Neural cell (in vitro differentiated cells): ENCODE results near the gene TRIM37. TPM values are rescaled to one million over a fixed set of nuclear protein-coding genes. Genes with fewer than 3 reads are reported as not detected.

Experiments used
- H2AFZ ChIP-seq: fragments of 200-600, 300-800 bp; sonication (generic), shearing (Covaris generic); 2 replicates; pipeline ENCODE4 v1.6.0; 2014; ENCODE audit warnings: low read depth, mild to moderate bottlenecking, antibody characterized with exemption, low read length, moderate library complexity
- H3F3A ChIP-seq: fragments of 200-600 bp; shearing (Covaris generic); 2 replicates; pipeline ENCODE4 v1.6.1; 2016; ENCODE audit warnings: mild to moderate bottlenecking, moderate library complexity, mixed read lengths, antibody characterized with exemption, low read length; ENCODE audit not compliant: insufficient read depth, poor library complexity, severe bottlenecking
- H3K27ac ChIP-seq: fragments of 200-600, 300-800 bp; sonication (generic), shearing (Covaris generic); 2 replicates; pipeline ENCODE4 v1.5.1; 2014; ENCODE audit warnings: mild to moderate bottlenecking, low read length, moderate library complexity
- H3K27me3 ChIP-seq: fragments of 300-800, 200-600 bp; sonication (generic), shearing (Covaris generic); 2 replicates; pipeline ENCODE4 v1.6.0; 2014; ENCODE audit warnings: mild to moderate bottlenecking, low read depth, low read length, moderate library complexity; ENCODE audit not compliant: insufficient read depth
- H3K36me3 ChIP-seq: fragments of 300-800, 200-600 bp; sonication (generic), shearing (Covaris generic); 2 replicates; pipeline ENCODE4 v1.5.1; 2014; ENCODE audit warnings: mild to moderate bottlenecking, antibody characterized with exemption, low read length, moderate library complexity; ENCODE audit not compliant: insufficient read depth
- H3K4me2 ChIP-seq: fragments of 300-800, 200-600 bp; sonication (generic), shearing (Covaris generic); 2 replicates; pipeline ENCODE4 v1.6.0; 2014; ENCODE audit warnings: mild to moderate bottlenecking, low read length
- H3K4me3 ChIP-seq: fragments of 300-800, 200-600 bp; sonication (generic), shearing (Covaris generic); 2 replicates; pipeline ENCODE4 v1.5.1; 2014; ENCODE audit warnings: mild to moderate bottlenecking, low read length, moderate library complexity
- H3K79me2 ChIP-seq: fragments of 200-600 bp; shearing (Covaris generic); replicated peaks from 2 replicates; pipeline ENCODE4 v1.6.0; 2014; ENCODE audit warnings: mild to moderate bottlenecking, low read length, moderate library complexity; ENCODE audit not compliant: insufficient read depth
- H3K9ac ChIP-seq: fragments of 300-800, 200-600 bp; sonication (generic), shearing (Covaris generic); 2 replicates; pipeline ENCODE4 v1.6.1; 2016; ENCODE audit warnings: mild to moderate bottlenecking, low read length, mixed read lengths
- H3K9me2 ChIP-seq: fragments of 200-600 bp; shearing (Covaris generic); 2 replicates; pipeline ENCODE4 v1.6.1; 2016; ENCODE audit warnings: mild to moderate bottlenecking, low read length, mixed read lengths; ENCODE audit not compliant: insufficient read depth
- H3K9me3 ChIP-seq: fragments of 200-600, 300-800 bp; sonication (generic), shearing (Covaris generic); 2 replicates; pipeline ENCODE4 v1.6.1; 2016; ENCODE audit warnings: mild to moderate bottlenecking, mixed run types, low read length, moderate library complexity, mixed read lengths
- H4K20me1 ChIP-seq: fragments of 200-600 bp; shearing (Covaris generic); 2 replicates; pipeline ENCODE4 v1.6.1; 2016; ENCODE audit warnings: mild to moderate bottlenecking, mixed run types; ENCODE audit not compliant: insufficient read depth
- EP300 ChIP-seq: fragments of 450-650 bp; conservative IDR thresholded peaks from 2 replicates; pipeline ENCODE4 v1.6.1; 2014; ENCODE audit warnings: antibody characterized with exemption, mild to moderate bottlenecking, moderate library complexity; ENCODE audit not compliant: poor library complexity, severe bottlenecking
- EZH2 ChIP-seq: fragments of 200-600, 300-800 bp; shearing (Covaris generic), sonication (generic); IDR thresholded peaks from 2 replicates; pipeline ENCODE4 v1.6.1; 2014; ENCODE audit warnings: antibody characterized with exemption, low read length, borderline replicate concordance, mild to moderate bottlenecking; ENCODE audit not compliant: insufficient read depth, poor library complexity, severe bottlenecking
- MXI1 ChIP-seq: fragments of 450-650 bp; conservative IDR thresholded peaks from 2 replicates; pipeline ENCODE4 v1.6.1; 2014; ENCODE audit warnings: antibody characterized with exemption, mild to moderate bottlenecking; ENCODE audit not compliant: poor library complexity, severe bottlenecking
- POLR2AphosphoS5 ChIP-seq: IDR thresholded peaks from 2 replicates; pipeline ENCODE4 v1.6.1; 2012
- RAD21 ChIP-seq: fragments of 450-650 bp; conservative IDR thresholded peaks from 2 replicates; pipeline ENCODE4 v1.6.1; 2014; ENCODE audit warnings: antibody characterized with exemption, mild to moderate bottlenecking, moderate library complexity
- SMC3 ChIP-seq: fragments of 450-650 bp; conservative IDR thresholded peaks from 2 replicates; pipeline ENCODE4 v1.6.1; 2014; ENCODE audit warnings: antibody characterized with exemption, mild to moderate bottlenecking, moderate library complexity; ENCODE audit not compliant: poor library complexity
- TAF1 ChIP-seq: IDR thresholded peaks from 2 replicates; pipeline ENCODE4 v1.6.1; 2012; ENCODE audit warnings: low read depth
- polyA plus RNA-seq: library from polyadenylated mRNA; depleted of rRNA; stranded (reverse); fragments of >200 nt; gene quantifications from 2 replicates; pipeline ENCODE4 v1.2.3, GENCODE V29; 2014
- TF ChIP-seq, protein P1 (sequence below): fragments of 450-650 bp; IDR thresholded peaks from 2 replicates; pipeline ENCODE4 v1.5.1; 2014; ENCODE audit warnings: antibody characterized with exemption, mild to moderate bottlenecking, moderate library complexity; ENCODE audit not compliant: poor library complexity, severe bottlenecking
- TF ChIP-seq, protein P2 (sequence below): IDR thresholded peaks from 2 replicates; pipeline ENCODE4 v1.6.1; 2012; ENCODE audit warnings: borderline replicate concordance

TRIM37 gene
- polyA plus RNA-seq, 1 donor from 2014 or later, result 65.2 TPM

DNA sequence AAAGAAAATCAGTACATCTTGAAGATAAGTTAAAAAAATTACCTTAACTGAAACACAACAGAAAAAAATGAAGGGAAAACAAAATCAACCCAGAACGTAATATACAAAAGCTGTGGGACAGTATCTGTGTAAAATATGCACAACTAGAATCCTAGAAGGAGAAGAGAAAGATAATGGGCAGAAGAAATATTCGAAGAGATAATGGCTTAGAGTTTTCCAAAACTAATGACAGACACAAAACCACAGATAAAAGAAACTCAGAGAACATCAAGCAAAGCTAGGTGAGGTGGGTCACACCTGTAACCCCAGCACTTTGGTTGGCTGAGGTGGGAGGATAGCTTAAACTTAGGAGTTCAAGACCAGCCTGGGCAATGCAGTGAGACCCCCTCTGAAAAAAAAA is 117.1 kb downstream of the TRIM37 start:
- Histone ChIP-seq H3K4me3 (no peak overlapping the region), H3K4me2 (no peak overlapping the region), H4K20me1 (no peaks in the 10 kb centered on the region), H3K79me2 (no peaks in the 10 kb centered on the region), H3K9ac (no peak overlapping the region), H3K9me3 (no peaks in the 10 kb centered on the region), H3K27me3 (no peaks in the 10 kb centered on the region), H3F3A (no peaks in the 10 kb centered on the region), H3K9me2 (no peaks in the 10 kb centered on the region), H3K36me3 (no peaks in the 10 kb centered on the region), H2AFZ (no peak overlapping the region), H3K27ac (no peak overlapping the region)
- TF ChIP-seq SMC3 (no peak), EZH2 (no peak), EP300 (no peak), POLR2AphosphoS5 (no peak), TAF1 (no peak), MXI1 (no peak), RAD21 (no peak)
- TF ChIP-seq, protein P1, sequence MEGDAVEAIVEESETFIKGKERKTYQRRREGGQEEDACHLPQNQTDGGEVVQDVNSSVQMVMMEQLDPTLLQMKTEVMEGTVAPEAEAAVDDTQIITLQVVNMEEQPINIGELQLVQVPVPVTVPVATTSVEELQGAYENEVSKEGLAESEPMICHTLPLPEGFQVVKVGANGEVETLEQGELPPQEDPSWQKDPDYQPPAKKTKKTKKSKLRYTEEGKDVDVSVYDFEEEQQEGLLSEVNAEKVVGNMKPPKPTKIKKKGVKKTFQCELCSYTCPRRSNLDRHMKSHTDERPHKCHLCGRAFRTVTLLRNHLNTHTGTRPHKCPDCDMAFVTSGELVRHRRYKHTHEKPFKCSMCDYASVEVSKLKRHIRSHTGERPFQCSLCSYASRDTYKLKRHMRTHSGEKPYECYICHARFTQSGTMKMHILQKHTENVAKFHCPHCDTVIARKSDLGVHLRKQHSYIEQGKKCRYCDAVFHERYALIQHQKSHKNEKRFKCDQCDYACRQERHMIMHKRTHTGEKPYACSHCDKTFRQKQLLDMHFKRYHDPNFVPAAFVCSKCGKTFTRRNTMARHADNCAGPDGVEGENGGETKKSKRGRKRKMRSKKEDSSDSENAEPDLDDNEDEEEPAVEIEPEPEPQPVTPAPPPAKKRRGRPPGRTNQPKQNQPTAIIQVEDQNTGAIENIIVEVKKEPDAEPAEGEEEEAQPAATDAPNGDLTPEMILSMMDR, result no peak
- TF ChIP-seq, protein P2, sequence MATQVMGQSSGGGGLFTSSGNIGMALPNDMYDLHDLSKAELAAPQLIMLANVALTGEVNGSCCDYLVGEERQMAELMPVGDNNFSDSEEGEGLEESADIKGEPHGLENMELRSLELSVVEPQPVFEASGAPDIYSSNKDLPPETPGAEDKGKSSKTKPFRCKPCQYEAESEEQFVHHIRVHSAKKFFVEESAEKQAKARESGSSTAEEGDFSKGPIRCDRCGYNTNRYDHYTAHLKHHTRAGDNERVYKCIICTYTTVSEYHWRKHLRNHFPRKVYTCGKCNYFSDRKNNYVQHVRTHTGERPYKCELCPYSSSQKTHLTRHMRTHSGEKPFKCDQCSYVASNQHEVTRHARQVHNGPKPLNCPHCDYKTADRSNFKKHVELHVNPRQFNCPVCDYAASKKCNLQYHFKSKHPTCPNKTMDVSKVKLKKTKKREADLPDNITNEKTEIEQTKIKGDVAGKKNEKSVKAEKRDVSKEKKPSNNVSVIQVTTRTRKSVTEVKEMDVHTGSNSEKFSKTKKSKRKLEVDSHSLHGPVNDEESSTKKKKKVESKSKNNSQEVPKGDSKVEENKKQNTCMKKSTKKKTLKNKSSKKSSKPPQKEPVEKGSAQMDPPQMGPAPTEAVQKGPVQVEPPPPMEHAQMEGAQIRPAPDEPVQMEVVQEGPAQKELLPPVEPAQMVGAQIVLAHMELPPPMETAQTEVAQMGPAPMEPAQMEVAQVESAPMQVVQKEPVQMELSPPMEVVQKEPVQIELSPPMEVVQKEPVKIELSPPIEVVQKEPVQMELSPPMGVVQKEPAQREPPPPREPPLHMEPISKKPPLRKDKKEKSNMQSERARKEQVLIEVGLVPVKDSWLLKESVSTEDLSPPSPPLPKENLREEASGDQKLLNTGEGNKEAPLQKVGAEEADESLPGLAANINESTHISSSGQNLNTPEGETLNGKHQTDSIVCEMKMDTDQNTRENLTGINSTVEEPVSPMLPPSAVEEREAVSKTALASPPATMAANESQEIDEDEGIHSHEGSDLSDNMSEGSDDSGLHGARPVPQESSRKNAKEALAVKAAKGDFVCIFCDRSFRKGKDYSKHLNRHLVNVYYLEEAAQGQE, result no peak

- H2AFZ ChIP-seq, result no peak overlapping the region
- no peaks in the 10 kb centered on the region for H3K27me3 ChIP-seq
- H3K79me2 ChIP-seq, result no peaks in the 10 kb centered on the region
- H3K9me3 ChIP-seq, result no peaks in the 10 kb centered on the region
- no peaks in the 10 kb centered on the region for H3K9me2 ChIP-seq
- H3K4me2 ChIP-seq, result no peak overlapping the region
- H4K20me1 ChIP-seq, result no peaks in the 10 kb centered on the region
- no peak overlapping the region for H3K9ac ChIP-seq
- H3F3A ChIP-seq, result no peaks in the 10 kb centered on the region
- no peak overlapping the region for H3K4me3 ChIP-seq
- H3K27ac ChIP-seq, result no peak overlapping the region
- no peak for TF ChIP-seq EP300
- TF ChIP-seq, protein P1, result no peak
- no peak for TF ChIP-seq EZH2
- no peak for TF ChIP-seq SMC3
- TF ChIP-seq, protein P2, result no peak
- TF ChIP-seq TAF1, result no peak
- TF ChIP-seq MXI1, result no peak
- no peak for TF ChIP-seq RAD21
- TF ChIP-seq POLR2AphosphoS5, result no peak
- no peaks in the 10 kb centered on the region for H3K36me3 ChIP-seq
Measured at GRCh38 chr17:58985971-58986370, 120.7 kb downstream of the TRIM37 start.
